Heart left ventricle (tissue), 16 donors: ENCODE measurements around the gene NRP1. TPM values are rescaled to one million over a fixed set of nuclear protein-coding genes. Genes with fewer than 3 reads are reported as not detected.

Source experiments
- ATAC-seq, 4 donors: fragments of 200-7000 bp; cut with Tn5 transposase; one replicate each; pipeline ENCODE4 v1.9.1; 2020 to 2022; ENCODE audit warnings: moderate library complexity in 4 of 4, mild to moderate bottlenecking in 3 of 4, moderate number of reproducible peaks in 1 of 4
- DNase-seq, 5 donors: peaks; one replicate each; pipeline ENCODE4 v3.0.0-alpha.2; 2020
- H3K27ac ChIP-seq, 12 donors: fragments of 200-600 bp; sonication (generic) in 4 of 12; one replicate each; pipeline versions ENCODE4 v1.5.0 to v1.8.0; 2016 to 2022; ENCODE audit warnings: mild to moderate bottlenecking in 2 of 12
- H3K27me3 ChIP-seq, 9 donors: fragments of 200-600 bp; sonication (generic) in 2 of 9; one replicate each; pipeline versions ENCODE4 v1.5.1 to v1.8.0; 2016 to 2022; ENCODE audit warnings: mild to moderate bottlenecking in 3 of 9
- H3K36me3 ChIP-seq, 9 donors: fragments of 200-600 bp; sonication (generic) in 2 of 9; one replicate each; pipeline versions ENCODE4 v1.5.0 to v1.8.0; 2018 to 2022; ENCODE audit warnings: mild to moderate bottlenecking in 2 of 9
- H3K4me1 ChIP-seq, 12 donors: fragments of 200-600 bp; sonication (generic) in 4 of 12; one replicate each; pipeline versions ENCODE4 v1.5.0 to v1.8.0; 2016 to 2022; ENCODE audit warnings: mild to moderate bottlenecking in 3 of 12
- H3K4me3 ChIP-seq, 12 donors: fragments of 200-600 bp; sonication (generic) in 4 of 12; one replicate each; pipeline versions ENCODE4 v1.5.0 to v1.8.0; 2017 to 2022; ENCODE audit warnings: mild to moderate bottlenecking in 9 of 12, moderate library complexity in 4 of 12
- H3K9me3 ChIP-seq, 12 donors: fragments of 200-600 bp; sonication (generic) in 4 of 12; one replicate each; pipeline versions ENCODE4 v1.5.0 to v1.8.0; 2016 to 2022; ENCODE audit warnings: mild to moderate bottlenecking in 1 of 12
- CTCF ChIP-seq, 12 donors: fragments of 200-600 bp; sonication (generic) in 4 of 12; IDR thresholded peaks; one replicate each; pipeline versions ENCODE4 v1.5.0 to v1.8.0; 2018 to 2022; ENCODE audit warnings: antibody characterized with exemption in 12 of 12, mild to moderate bottlenecking in 5 of 12
- POLR2A ChIP-seq, 2 donors: fragments of 450-650 bp; IDR thresholded peaks; one replicate each; pipeline ENCODE4 v1.6.1; 2017; ENCODE audit warnings: antibody characterized with exemption in 2 of 2, mild to moderate bottlenecking in 2 of 2, moderate library complexity in 2 of 2
- WGBS, 4 donors: extraction: QIAGEN DNeasy Blood & Tissue Kit in 2 of 4; methylation state at CpG; one replicate each; pipeline versions ENCODE4 v1.1.5 to v1.1.7; 2013 to 2018; 5-methylcytosine and 5-hydroxymethylcytosine counted together
- intact Hi-C, 10 donors: fragments of 100-400 bp; cut with DNase I; formaldehyde crosslinking; loops; one replicate each; pipeline versions ENCODE4 v1.11.1 to v1.14.2; 2022
- polyA plus RNA-seq, 2 donors: library from polyadenylated mRNA; stranded (reverse); fragments of 200-250 nt; gene quantifications; one replicate each; pipeline ENCODE4 v1.2.3, GENCODE V29; 2013
- total RNA-seq, 9 donors: library from RNA; depleted of rRNA in 2 of 9; stranded (reverse); fragments of >200 nt in 2 of 9; fragmentation: NEBNext Ultra II Directional in 3 of 9; extraction: Animal tissue kit (Norgen Biotek cat#: 25700) in 3 of 9; gene quantifications; one replicate each; pipeline versions ENCODE4 v1.1.0 to v1.2.4, GENCODE V29; 2016 to 2023
- donor health status: ischemic (EF 13 %, LVEDD 7.1; RV severe dilation, severe dysfunction).
- donor health status: healthy with polysubstance abuse.
- donor health status: DM: no; HTN: yes; CAD: no.
- donor health status: DM: no; HTN: no; CAD: no.
- donor health status: ischemic (EF 25% LVEDD 6.9; RV normal size, moderate dysfunction).
- donor health status: ischemic (EF 25% LVEDD 5.7; RV mildly dilated, moderate dysfunction).
- donor health status: healthy.
- donor health status: DM: yes; HTN: yes; CAD: no.
- donor health status: ischemic (EF 35%, LVEDD 5.7; RV mildly dilated, moderate dysfunction).
- donor health status: nonischemic (EF 11% LVEDD 7.7; RV severe dilation, severe dysfunction).
- donor health status: DM: yes; HTN: yes; CAD: no.
- donor health status: PGD.
- donor health status: ischemic (EF 29% LVEDD 5.4; RV normal size, mild dysfunction).
- donor health status: nonischemic (EF 23%, LVEDD 6.1; RV moderate dilation, normal function).

NRP1 gene
- total and polyA plus RNA-seq, 11 donors: 47.1 to 279 (median 152) TPM

- no peaks in the 10 kb centered on the region for H3K27me3 ChIP-seq
- TF ChIP-seq POLR2A (IDR thresholded peaks at IDR 0.05) (no peak), CTCF (IDR thresholded peaks at IDR 0.05) (no peak)
- intact Hi-C loops: loop anchor here in 2 of 10 donors (2.0 to 5.0 kb wide), 2 partner anchors 19 to 34 kb away; no protein-coding TSS in a partner anchor
- H3K4me1 ChIP-seq: peaks cover 6 to 83% (median 64%) of the 10 kb centered on the region in 12 donors
- no peaks in the 10 kb centered on the region for H3K9me3 ChIP-seq
- peak overlapping the region in 11 of 12 donors; percentile 3 to 76 (median 59) for H3K27ac ChIP-seq
- DNase-seq (no peak), ATAC-seq (no peak)
- H3K4me3 ChIP-seq: no peak overlapping the region
- H3K36me3 ChIP-seq: peaks cover 0 to 67% (median 39%) of the 10 kb centered on the region in 9 donors
- 90 to 94% (median 92%) methylated on average over 3 of the region's 3 CpGs for WGBS, 4 donors
Observed at GRCh38 chr10:33235951-33236350, 98.5 kb downstream of the NRP1 start.

- DNase-seq (no peak), ATAC-seq (no peak)
- Histone ChIP-seq H3K36me3 (peaks cover 0 to 61% (median 34%) of the 10 kb centered on the region in 9 donors), H3K4me3 (no peak overlapping the region), H3K4me1 (peaks cover 6 to 82% (median 63%) of the 10 kb centered on the region in 12 donors), H3K27me3 (no peaks in the 10 kb centered on the region), H3K9me3 (no peaks in the 10 kb centered on the region), H3K27ac (peak overlapping the region in 11 of 12 donors; percentile 50 to 76 (median 65))
- WGBS, 4 donors: 46 to 59% (median 55%) methylated on average over 8 of the region's 8 CpGs
- intact Hi-C loops: loop anchor here in 2 of 10 donors (2.0 to 5.0 kb wide), 2 partner anchors 19 to 33 kb away; no protein-coding TSS in a partner anchor
- TF ChIP-seq POLR2A (IDR thresholded peaks at IDR 0.05) (no peak), CTCF (IDR thresholded peaks at IDR 0.05) (no peak)
Observed at GRCh38 chr10:33235251-33235884, 99.1 kb downstream of the NRP1 start.

GRCh38 chr10:33234831-33235237 lies 99.6 kb downstream of the NRP1 start:
- peaks cover 6 to 85% (median 68%) of the 10 kb centered on the region in 12 donors for H3K4me1 ChIP-seq
- intact Hi-C loops: loop anchor here in 2 of 10 donors (2.0 to 5.0 kb wide), 2 partner anchors 18 to 33 kb away; no protein-coding TSS in a partner anchor
- peaks cover 0 to 56% (median 28%) of the 10 kb centered on the region in 9 donors for H3K36me3 ChIP-seq

More at GRCh38 chr10:33234831-33235237, 99.6 kb downstream of the NRP1 start:
- ATAC-seq (peak; percentile 48 to 67 (median 56)), DNase-seq (peak in 1 of 5 donors; percentile 45)
- Histone ChIP-seq H3K9me3 (no peaks in the 10 kb centered on the region), H3K27ac (peak overlapping the region in 11 of 12 donors; percentile 50 to 76 (median 65)), H3K27me3 (no peaks in the 10 kb centered on the region), H3K4me3 (no peak overlapping the region)
- no peak for TF ChIP-seq POLR2A (IDR thresholded peaks at IDR 0.05)
- TF ChIP-seq CTCF (IDR thresholded peaks at IDR 0.05): no peak
- WGBS, 4 donors: 8 to 30% (median 20%) methylated on average over 1 of the region's 1 CpG
